HG02763 (cell line): ENCODE measurements around the gene DRC3.

Source experiments
- ATAC-seq: cut with Tn5 transposase; IDR thresholded peaks from one replicate; pipeline ENCODE4 v1.9.1; 2021; ENCODE audit warnings: mild to moderate bottlenecking, moderate library complexity; ENCODE audit not compliant: unreplicated experiment

DRC3 gene

GRCh38 chr17:18041776-18042175 lies 69.1 kb downstream of the DRC3 start:
- no peak for ATAC-seq

GRCh38 chr17:18042983-18043382 lies 70.3 kb downstream of the DRC3 start:
- no peak for ATAC-seq

- ATAC-seq, result no peak
These were observed 70.8 kb downstream of the DRC3 start for GRCh38 chr17:18043491-18043890.

- ATAC-seq, result no peak
These were observed 71.9 kb downstream of the DRC3 start for GRCh38 chr17:18044609-18045008.

GRCh38 chr17:18045691-18046350 lies 73.2 kb downstream of the DRC3 start:
- no peak for ATAC-seq

GRCh38 chr17:18055597-18055996 lies 82.9 kb downstream of the DRC3 start:
- no peak for ATAC-seq

GRCh38 chr17:18056214-18056613 lies 83.6 kb downstream of the DRC3 start:
- ATAC-seq, result no peak

GRCh38 chr17:18059283-18059682 lies 86.6 kb downstream of the DRC3 start:
- ATAC-seq, result no peak

- ATAC-seq, result no peak
These were observed 91.4 kb downstream of the DRC3 start for GRCh38 chr17:18064053-18064452.

GRCh38 chr17:18065546-18065945 lies 92.9 kb downstream of the DRC3 start:
- ATAC-seq, result no peak
